Esophagus muscularis mucosa (tissue), 4 donors: ENCODE measurements around the gene SLC25A47. TPM values are rescaled to one million over a fixed set of nuclear protein-coding genes. Genes with fewer than 3 reads are reported as not detected.
A peak's percentile ranks its signal among the peaks of the same experiment; 100 is the strongest.

Source experiments
- DNase-seq: peaks from one replicate; pipeline ENCODE4 v3.0.0-alpha.2; 2017; ENCODE audit errors: extremely low spot score
- H3K27ac ChIP-seq, 4 donors: fragments of 200-600 bp; sonication (generic); replicated peaks in 1 of 4; 1 replicate in 3 of 4; 2 replicates in 1 of 4; pipeline ENCODE4 v1.5.1; 2016 to 2019; ENCODE audit warnings: mild to moderate bottlenecking in 1 of 4
- H3K27me3 ChIP-seq, 4 donors: fragments of 200-600 bp; sonication (generic); one replicate each; pipeline versions ENCODE4 v1.5.1 to v1.6.0; 2016 to 2019
- H3K36me3 ChIP-seq, 4 donors: fragments of 200-600 bp; sonication (generic); one replicate each; pipeline ENCODE4 v1.5.1; 2016 to 2019
- H3K4me1 ChIP-seq, 4 donors: fragments of 200-600 bp; sonication (generic); one replicate each; pipeline ENCODE4 v1.5.1; 2016 to 2019
- H3K4me3 ChIP-seq, 4 donors: fragments of 200-600 bp; sonication (generic); 1 replicate in 2 of 4; 2 replicates in 2 of 4; pipeline ENCODE4 v1.5.1; 2016 to 2019; ENCODE audit warnings: mild to moderate bottlenecking in 4 of 4, moderate library complexity in 1 of 4
- H3K9me3 ChIP-seq, 4 donors: fragments of 200-600 bp; sonication (generic); 1 replicate in 3 of 4; 2 replicates in 1 of 4; pipeline ENCODE4 v1.5.1; 2016 to 2019
- CTCF ChIP-seq, 3 experiments: fragments of 200-600 bp in 2 of 3; fragments of 450-650 bp in 1 of 3; sonication (generic) in 2 of 3; IDR thresholded peaks; one replicate each; pipeline ENCODE4 v1.5.1; 2017 to 2019; ENCODE audit warnings: antibody characterized with exemption in 3 of 3, mild to moderate bottlenecking in 2 of 3, moderate library complexity in 1 of 3
- EP300 ChIP-seq: sonication (generic); formaldehyde crosslinking; IDR thresholded peaks from one replicate; pipeline ENCODE4 v1.6.1; 2017; ENCODE audit warnings: antibody characterized with exemption
- POLR2A ChIP-seq: fragments of 450-650 bp; IDR thresholded peaks from one replicate; pipeline ENCODE4 v1.6.1; 2017; ENCODE audit warnings: antibody characterized with exemption, moderate library complexity, mild to moderate bottlenecking, low read depth
- POLR2AphosphoS5 ChIP-seq, 2 donors: sonication (generic); formaldehyde crosslinking; IDR thresholded peaks; one replicate each; pipeline ENCODE4 v1.6.1; 2017; ENCODE audit warnings: antibody characterized with exemption in 2 of 2
- WGBS: methylation state at CpG from one replicate; pipeline ENCODE4 v1.1.5; 2018; 5-methylcytosine and 5-hydroxymethylcytosine counted together
- intact Hi-C: fragments of 100-400 bp; cut with DNase I; formaldehyde crosslinking; loops from one replicate; pipeline ENCODE4 v1.15.1; 2023
- total RNA-seq, 4 donors: library from RNA; depleted of rRNA; stranded (reverse); fragments of >200 nt; gene quantifications; one replicate each; pipeline versions ENCODE4 v1.1.0 to v1.2.1, GENCODE V29; 2016

SLC25A47 gene
- total RNA-seq, 4 donors from 2014 or later, result not detected

GRCh38 chr14:100362311-100362927, 39.3 kb downstream of the SLC25A47 start:
- no peaks in the 10 kb centered on the region for H3K27me3 ChIP-seq
- no peaks in the 10 kb centered on the region for H3K9me3 ChIP-seq
- WGBS, result 73% methylated on average over 1 of the region's 1 CpG
- peak overlapping the region; percentile 3 to 60 (median 30) for H3K27ac ChIP-seq
- intact Hi-C loops, result no loop called here
- peaks cover 10 to 96% (median 51%) of the 10 kb centered on the region in 4 donors for H3K36me3 ChIP-seq
- DNase-seq, result no peak
- H3K4me1 ChIP-seq, result peaks cover 6 to 32% (median 28%) of the 10 kb centered on the region in 4 donors
- TF ChIP-seq POLR2AphosphoS5 (IDR thresholded peaks at IDR 0.05) (no peak), CTCF (IDR thresholded peaks at IDR 0.05) (no peak), EP300 (no peak), POLR2A (no peak)
- no peak overlapping the region for H3K4me3 ChIP-seq

DNA sequence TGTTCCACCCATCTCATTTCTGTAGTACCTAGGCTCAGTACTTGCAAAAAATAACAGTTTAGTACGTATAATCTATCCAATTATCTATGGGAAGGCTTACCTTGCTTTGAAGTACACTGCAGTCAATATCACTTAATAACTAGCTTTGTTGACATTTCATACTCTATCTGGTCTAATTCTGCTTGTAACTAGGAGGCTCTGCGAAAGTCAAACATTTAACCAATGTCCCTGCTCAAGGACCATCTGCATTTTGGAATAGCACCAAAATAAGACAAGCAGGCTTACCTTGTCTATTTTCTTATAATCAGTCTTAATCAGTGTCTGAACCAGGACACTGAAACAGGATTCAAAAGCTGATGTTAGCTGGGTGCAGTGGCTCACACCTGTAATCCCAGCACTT, 39.9 kb downstream of the SLC25A47 start:
- WGBS, result 77% methylated on average over 2 of the region's 2 CpGs
- Histone ChIP-seq H3K36me3 (peaks cover 16 to 96% (median 54%) of the 10 kb centered on the region in 4 donors), H3K27me3 (no peaks in the 10 kb centered on the region), H3K4me3 (no peak overlapping the region), H3K9me3 (no peaks in the 10 kb centered on the region), H3K27ac (peak overlapping the region; percentile 9 to 60 (median 30)), H3K4me1 (peaks cover 6 to 32% (median 28%) of the 10 kb centered on the region in 4 donors)
- DNase-seq, result no peak
- TF ChIP-seq POLR2A (no peak), POLR2AphosphoS5 (IDR thresholded peaks at IDR 0.05) (no peak), CTCF (IDR thresholded peaks at IDR 0.05) (no peak), EP300 (no peak)
- intact Hi-C loops, result no loop called here

- DNase-seq, result no peak
- Histone ChIP-seq H3K9me3 (no peaks in the 10 kb centered on the region), H3K36me3 (peaks cover 22 to 95% (median 60%) of the 10 kb centered on the region in 4 donors), H3K4me1 (peaks cover 7 to 32% (median 28%) of the 10 kb centered on the region in 4 donors), H3K27me3 (no peaks in the 10 kb centered on the region), H3K4me3 (no peak overlapping the region), H3K27ac (no peak overlapping the region)
- intact Hi-C loops, result no loop called here
- TF ChIP-seq EP300 (no peak), POLR2AphosphoS5 (IDR thresholded peaks at IDR 0.05) (no peak), CTCF (IDR thresholded peaks at IDR 0.05) (no peak), POLR2A (no peak)
- WGBS, result 59% methylated on average over 1 of the region's 1 CpG
Observed at GRCh38 chr14:100364403-100364802, 41.3 kb downstream of the SLC25A47 start.

DNA sequence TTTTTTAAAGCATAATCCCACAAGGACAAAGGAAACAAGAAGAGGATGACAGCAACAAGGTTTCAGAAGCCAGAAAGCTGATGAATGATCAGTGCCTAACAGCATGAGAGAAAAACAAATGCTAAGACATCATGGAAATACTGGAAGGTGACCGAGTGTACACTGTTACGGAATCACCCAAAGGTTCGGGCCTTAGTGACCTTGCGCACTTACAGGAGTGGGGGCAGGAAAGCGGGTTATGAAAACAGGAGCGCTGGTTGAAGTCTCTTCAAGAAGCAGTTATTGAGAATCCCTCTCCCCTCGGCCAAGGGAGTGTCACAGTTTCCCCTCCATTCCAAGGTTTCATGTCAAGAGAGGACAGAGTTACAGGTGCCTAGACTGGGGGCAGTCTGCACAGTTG, 42.6 kb downstream of the SLC25A47 start:
- TF ChIP-seq POLR2AphosphoS5 (IDR thresholded peaks at IDR 0.05), result no peak
- TF ChIP-seq EP300, result no peak
- no peak for TF ChIP-seq POLR2A
- TF ChIP-seq CTCF (IDR thresholded peaks at IDR 0.05), result no peak
- Histone ChIP-seq H3K4me1 (peaks cover 9 to 32% (median 28%) of the 10 kb centered on the region in 4 donors), H3K4me3 (no peak overlapping the region), H3K27me3 (no peaks in the 10 kb centered on the region), H3K36me3 (peaks cover 14 to 88% (median 48%) of the 10 kb centered on the region in 4 donors), H3K27ac (no peak overlapping the region), H3K9me3 (no peaks in the 10 kb centered on the region)
- intact Hi-C loops, result no loop called here
- DNase-seq, result no peak
- WGBS, result 93% methylated on average over 6 of the region's 7 CpGs

- Histone ChIP-seq H3K9me3 (no peaks in the 10 kb centered on the region), H3K4me1 (peaks cover 4 to 7% (median 6%) of the 10 kb centered on the region in 4 donors), H3K27ac (no peak overlapping the region), H3K27me3 (no peaks in the 10 kb centered on the region), H3K36me3 (peaks cover 14 to 59% (median 38%) of the 10 kb centered on the region in 4 donors), H3K4me3 (no peak overlapping the region)
- no peak for DNase-seq
- intact Hi-C loops, result no loop called here
- 92% methylated on average over 13 of the region's 13 CpGs for WGBS
- TF ChIP-seq CTCF (IDR thresholded peaks at IDR 0.05), result no peak
- no peak for TF ChIP-seq EP300
- TF ChIP-seq POLR2A, result no peak
- TF ChIP-seq POLR2AphosphoS5 (IDR thresholded peaks at IDR 0.05), result no peak
Observed at GRCh38 chr14:100369019-100369418, 45.9 kb downstream of the SLC25A47 start.
